ENCODE results near the gene BARX1. TPM values are rescaled to one million over a fixed set of nuclear protein-coding genes. Genes with fewer than 3 reads are reported as not detected.

Gene BARX1
- total and polyA plus RNA-seq, 2 experiments from 2014 or later = not detected

- Histone ChIP-seq H4K20me1 (ENCODE audit: insufficient read depth) (no peaks in the 10 kb centered on the region), H3F3A (ENCODE audit: insufficient read depth) (no peaks in the 10 kb centered on the region), H3K9me2 (ENCODE audit: insufficient read depth) (no peaks in the 10 kb centered on the region), H3K79me2 (ENCODE audit: insufficient read depth) (no peaks in the 10 kb centered on the region), H2AFZ (no peak overlapping the region), H3K4me1 (ENCODE audit: insufficient read depth) (no peaks in the 10 kb centered on the region), H3K9ac (no peak overlapping the region), H3K9me3 (ENCODE audit: low read depth) (no peaks in the 10 kb centered on the region), H3K36me3 (ENCODE audit: low read depth) (no peaks in the 10 kb centered on the region), H3K4me3 (no peak overlapping the region), H3K27me3 (replicated peaks; ENCODE audit: insufficient read depth) (peaks cover 90% of the 10 kb centered on the region), H3K4me2 (ENCODE audit: unreplicated experiment) (peak overlapping the region; percentile 48), H3K27ac (no peak overlapping the region)
- WGBS, 2 experiments (ENCODE audit: low coverage in 1 of 2, low lambda C conversion rate in 2 of 2, missing lambda C conversion rate in 2 of 2) = 11 to 14% methylated on average over 47 to 54 of the region's 67 CpGs
- in situ Hi-C loops (cut with MboI) = no loop called here
- TF ChIP-seq EZH2phosphoT487 (IDR thresholded peaks at IDR 0.05; ENCODE audit: insufficient read depth, low read depth) = no peak
- TF ChIP-seq EZH2 (IDR thresholded peaks at IDR 0.05; ENCODE audit: insufficient read depth, poor library complexity, severe bottlenecking) = peak; percentile 45
- DNase-seq = no peak
These were observed 607 bp downstream of the BARX1 start for GRCh38 chr9:93954434-93955061.

DNA sequence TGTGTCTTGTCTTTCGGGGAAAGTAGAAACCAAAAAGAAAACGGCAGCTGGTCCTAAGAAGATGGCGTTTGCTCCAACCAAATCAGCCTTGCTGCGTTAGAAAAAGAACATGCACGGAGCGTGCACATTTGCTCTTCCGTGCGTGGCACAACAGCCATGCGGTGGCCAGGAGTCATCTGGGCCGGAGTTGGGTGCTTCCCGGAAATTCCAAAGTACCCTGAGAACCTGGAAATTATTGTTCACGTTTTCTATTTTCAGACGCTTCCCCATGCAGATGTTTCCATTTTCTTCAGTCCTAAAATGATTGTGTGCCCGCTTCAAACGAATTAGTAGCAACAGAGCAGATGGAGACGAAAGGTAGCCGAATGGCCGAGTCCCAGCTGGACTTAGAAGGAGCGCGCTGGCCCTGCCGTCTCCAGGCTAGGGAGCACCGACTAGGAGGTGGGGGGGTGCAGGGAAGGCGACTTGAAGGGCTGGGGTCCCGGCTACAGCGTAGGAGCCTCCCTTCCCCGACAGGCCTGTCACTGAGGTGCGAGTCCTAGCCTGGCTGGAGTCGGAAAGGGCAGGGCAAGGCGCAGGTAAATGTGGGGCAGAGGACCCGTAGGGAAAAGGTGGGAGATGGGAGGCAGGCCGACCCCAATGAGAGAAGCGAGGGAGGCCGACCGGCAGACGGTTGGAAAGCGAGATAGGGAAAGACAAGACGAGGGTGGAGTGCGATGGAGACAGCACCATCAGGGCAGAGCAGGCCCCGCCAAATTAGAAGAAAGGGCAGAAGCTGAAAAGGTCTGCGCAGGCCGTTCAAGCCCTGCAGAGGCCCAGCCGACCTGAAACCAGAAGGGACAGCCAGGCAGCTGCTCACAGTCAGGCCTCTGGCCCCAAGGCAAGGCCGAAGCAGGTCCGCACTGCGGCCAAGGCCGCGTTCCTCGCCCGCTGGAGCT, 1.4 kb downstream of the BARX1 start:
- no peaks in the 10 kb centered on the region for H3K9me3 ChIP-seq (ENCODE audit: low read depth)
- H3F3A ChIP-seq (ENCODE audit: insufficient read depth) = no peaks in the 10 kb centered on the region
- no peak overlapping the region for H3K27ac ChIP-seq
- H3K4me1 ChIP-seq (ENCODE audit: insufficient read depth) = no peaks in the 10 kb centered on the region
- H3K79me2 ChIP-seq (ENCODE audit: insufficient read depth) = no peaks in the 10 kb centered on the region
- no peak overlapping the region for H2AFZ ChIP-seq
- no peaks in the 10 kb centered on the region for H3K36me3 ChIP-seq (ENCODE audit: low read depth)
- DNase-seq = no peak
- WGBS, 2 experiments (ENCODE audit: low coverage in 1 of 2, low lambda C conversion rate in 2 of 2, missing lambda C conversion rate in 2 of 2) = 46 to 48% methylated on average over 45 to 47 of the region's 49 CpGs
- H3K4me3 ChIP-seq = no peak overlapping the region
- in situ Hi-C loops (cut with MboI) = no loop called here
- no peak overlapping the region for H3K9ac ChIP-seq
- H3K9me2 ChIP-seq (ENCODE audit: insufficient read depth) = no peaks in the 10 kb centered on the region
- no peaks in the 10 kb centered on the region for H4K20me1 ChIP-seq (ENCODE audit: insufficient read depth)
- TF ChIP-seq EZH2 (IDR thresholded peaks at IDR 0.05; ENCODE audit: insufficient read depth, poor library complexity, severe bottlenecking) (no peak), EZH2phosphoT487 (IDR thresholded peaks at IDR 0.05; ENCODE audit: insufficient read depth, low read depth) (0 out of 2 replicates have a peak, but pooled peaks have one; percentile 40)
- no peak overlapping the region for H3K4me2 ChIP-seq (ENCODE audit: unreplicated experiment)
- H3K27me3 ChIP-seq (replicated peaks; ENCODE audit: insufficient read depth) = peaks cover 90% of the 10 kb centered on the region

DNA sequence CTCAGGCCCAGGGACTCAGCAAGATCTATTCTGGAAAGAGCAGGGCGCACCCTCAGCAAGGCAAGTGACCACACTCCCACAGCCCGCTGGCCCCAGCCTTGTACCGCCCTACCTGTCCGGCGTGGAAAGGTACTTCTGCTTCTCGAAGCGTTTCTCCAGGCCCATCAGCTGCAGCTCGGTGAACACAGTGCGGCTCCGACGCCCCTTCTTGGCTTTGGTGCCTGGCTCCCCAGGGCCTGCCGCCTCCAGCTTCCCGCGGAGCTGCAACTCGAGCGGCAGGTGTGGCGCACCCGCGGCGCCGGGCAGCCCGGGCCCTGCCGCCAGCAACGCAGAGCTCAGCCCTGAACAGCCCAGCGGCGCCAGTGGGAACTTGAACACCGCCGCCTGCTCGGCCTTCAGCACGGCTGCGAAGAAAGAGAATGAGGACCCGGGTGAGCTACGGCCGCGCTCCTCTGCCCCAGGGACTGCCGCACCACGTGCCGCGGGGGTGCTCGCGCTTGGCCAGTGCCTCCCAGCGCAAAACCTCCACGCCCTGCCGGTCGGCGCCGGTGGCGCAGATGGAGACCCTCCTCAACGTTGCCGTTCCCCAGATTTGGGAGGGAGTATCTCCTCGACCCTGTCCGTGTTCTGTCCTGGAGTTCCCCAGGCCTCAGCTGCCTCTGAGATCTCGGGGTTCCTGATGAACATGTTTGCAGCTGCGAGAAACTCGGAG, 2.2 kb downstream of the BARX1 start:
- Histone ChIP-seq H2AFZ (no peak overlapping the region), H3K4me2 (ENCODE audit: unreplicated experiment) (no peak overlapping the region), H3K9me3 (ENCODE audit: low read depth) (no peaks in the 10 kb centered on the region), H3K79me2 (ENCODE audit: insufficient read depth) (no peaks in the 10 kb centered on the region), H3K27ac (no peak overlapping the region), H3K4me3 (no peak overlapping the region), H3F3A (ENCODE audit: insufficient read depth) (no peaks in the 10 kb centered on the region), H3K9me2 (ENCODE audit: insufficient read depth) (no peaks in the 10 kb centered on the region), H3K27me3 (replicated peaks; ENCODE audit: insufficient read depth) (peaks cover 90% of the 10 kb centered on the region), H3K36me3 (ENCODE audit: low read depth) (no peaks in the 10 kb centered on the region), H3K4me1 (ENCODE audit: insufficient read depth) (no peaks in the 10 kb centered on the region), H4K20me1 (ENCODE audit: insufficient read depth) (no peaks in the 10 kb centered on the region), H3K9ac (no peak overlapping the region)
- TF ChIP-seq EZH2 (IDR thresholded peaks at IDR 0.05; ENCODE audit: insufficient read depth, poor library complexity, severe bottlenecking) (no peak), EZH2phosphoT487 (IDR thresholded peaks at IDR 0.05; ENCODE audit: insufficient read depth, low read depth) (no peak)
- no peak for DNase-seq
- 6 to 7% methylated on average over 49 to 53 of the region's 55 CpGs for WGBS, 2 experiments (ENCODE audit: low coverage in 1 of 2, low lambda C conversion rate in 2 of 2, missing lambda C conversion rate in 2 of 2)
- in situ Hi-C loops (cut with MboI) = no loop called here

DNA sequence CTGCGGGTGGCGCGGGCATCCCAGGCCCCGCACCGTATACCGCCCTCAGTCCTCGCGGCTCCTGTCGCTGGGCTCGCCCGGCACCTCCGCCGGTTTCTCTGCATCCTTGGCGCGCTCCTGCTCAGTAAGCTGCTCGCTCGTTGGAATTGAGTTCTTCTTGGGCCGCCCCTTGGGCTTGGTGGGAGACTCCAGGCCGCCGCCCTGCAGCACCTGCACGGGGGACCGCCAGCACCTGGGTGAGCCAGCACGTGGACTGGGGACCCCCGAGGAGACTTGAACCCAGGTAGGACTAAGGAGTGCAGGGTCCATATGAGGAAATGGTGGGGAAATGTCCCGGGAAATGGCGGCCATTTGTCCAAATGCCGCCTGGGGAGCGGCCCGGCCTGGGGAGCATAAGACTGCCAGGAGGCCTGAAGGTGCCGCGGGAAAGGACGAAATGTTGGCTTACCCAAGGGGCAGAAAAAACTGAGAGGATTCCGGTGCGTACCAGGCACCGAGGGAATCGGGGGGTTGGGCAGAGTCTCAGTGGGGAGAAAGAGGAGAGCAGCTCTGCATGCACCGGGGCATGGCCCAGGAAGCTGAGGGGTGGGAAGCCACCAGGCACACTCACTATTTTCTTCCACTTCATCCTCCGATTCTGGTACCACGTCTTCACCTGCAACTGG, 2.9 kb downstream of the BARX1 start:
- Histone ChIP-seq H3K79me2 (ENCODE audit: insufficient read depth) (no peaks in the 10 kb centered on the region), H2AFZ (no peak overlapping the region), H3F3A (ENCODE audit: insufficient read depth) (no peaks in the 10 kb centered on the region), H3K4me3 (0 out of 2 replicates have a peak overlapping the region, but pooled peaks have one; percentile 24), H3K27me3 (replicated peaks; ENCODE audit: insufficient read depth) (peaks cover 88% of the 10 kb centered on the region), H3K9ac (no peak overlapping the region), H3K27ac (no peak overlapping the region), H4K20me1 (ENCODE audit: insufficient read depth) (no peaks in the 10 kb centered on the region), H3K9me2 (ENCODE audit: insufficient read depth) (no peaks in the 10 kb centered on the region), H3K9me3 (ENCODE audit: low read depth) (no peaks in the 10 kb centered on the region), H3K4me2 (ENCODE audit: unreplicated experiment) (peak overlapping the region; percentile 28), H3K36me3 (ENCODE audit: low read depth) (no peaks in the 10 kb centered on the region), H3K4me1 (ENCODE audit: insufficient read depth) (no peaks in the 10 kb centered on the region)
- peak; percentile 67 for TF ChIP-seq EZH2 (IDR thresholded peaks at IDR 0.05; ENCODE audit: insufficient read depth, poor library complexity, severe bottlenecking)
- TF ChIP-seq EZH2phosphoT487 (IDR thresholded peaks at IDR 0.05; ENCODE audit: insufficient read depth, low read depth) = 0 out of 2 replicates have a peak, but pooled peaks have one; percentile 24
- DNase-seq = no peak
- in situ Hi-C loops (cut with MboI) = no loop called here
- WGBS, 2 experiments (ENCODE audit: low coverage in 1 of 2, low lambda C conversion rate in 2 of 2, missing lambda C conversion rate in 2 of 2) = 2 to 5% methylated on average over 32 to 35 of the region's 39 CpGs

Measured in GM23248 (cell line).